Cortex of kidney (tissue), 1 donor: ENCODE results near the gene ZNF319.

Source experiments
- DNase-seq: peaks from one replicate; lab custom pipeline; 2025; lab: John Stamatoyannopoulos, UW

Gene ZNF319

DNA sequence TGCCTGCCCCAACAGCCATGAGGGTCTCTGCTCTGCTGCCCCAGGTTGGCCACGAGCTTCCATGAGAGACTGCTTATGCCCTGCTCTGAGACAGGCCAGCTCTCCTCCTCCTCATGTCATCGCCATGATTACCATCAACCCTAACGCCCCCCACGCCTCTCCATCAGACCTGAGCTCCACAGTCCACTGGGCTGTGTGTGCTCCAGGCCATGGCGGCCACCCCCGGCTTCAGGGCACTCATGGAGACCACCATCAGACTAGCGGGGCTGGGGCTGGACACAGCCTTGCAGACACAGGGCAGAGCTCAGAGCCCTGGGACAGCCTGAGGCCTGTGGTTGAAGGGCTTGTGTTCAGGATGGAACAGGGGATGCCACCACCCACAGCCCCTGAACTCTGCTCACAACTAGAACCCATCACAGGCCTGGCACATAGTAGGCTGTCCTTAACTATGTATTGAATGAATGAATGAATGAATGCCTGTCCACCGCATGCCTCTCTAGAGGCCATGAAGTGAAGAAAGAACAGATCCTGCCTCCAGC, 44.1 kb downstream of the ZNF319 start:
- no peak for DNase-seq

- no peak for DNase-seq
Observed at GRCh38 chr16:57955572-57956188, 44.8 kb downstream of the ZNF319 start.

DNA sequence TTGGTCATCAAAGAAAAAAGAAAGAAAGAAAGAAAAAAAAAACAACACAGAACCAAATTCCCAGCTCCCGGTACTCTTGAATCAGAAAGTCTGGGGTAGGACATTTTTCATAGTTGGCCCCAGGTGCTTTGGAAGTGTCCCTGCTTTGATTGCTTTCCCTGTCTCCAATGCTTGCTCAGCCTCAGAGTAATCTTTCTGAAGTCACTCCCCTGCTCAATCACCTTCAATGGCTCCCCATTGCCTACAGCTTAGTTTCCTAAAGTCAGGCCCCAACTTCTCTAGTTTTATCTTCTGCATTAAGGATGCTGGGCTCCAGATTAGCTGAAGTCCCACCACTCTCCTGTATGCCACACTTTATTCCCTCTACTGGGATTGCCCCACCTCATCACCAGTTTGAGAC, 46.6 kb downstream of the ZNF319 start:
- DNase-seq = no peak

- DNase-seq = no peak
Observed at GRCh38 chr16:57952909-57953308, 47.6 kb downstream of the ZNF319 start.

GRCh38 chr16:57951204-57951960, 49.1 kb downstream of the ZNF319 start:
- DNase-seq = no peak

- DNase-seq = no peak
Observed at GRCh38 chr16:57950382-57950781, 50.1 kb downstream of the ZNF319 start.

GRCh38 chr16:57949595-57950238, 50.8 kb downstream of the ZNF319 start:
- DNase-seq = no peak

DNA sequence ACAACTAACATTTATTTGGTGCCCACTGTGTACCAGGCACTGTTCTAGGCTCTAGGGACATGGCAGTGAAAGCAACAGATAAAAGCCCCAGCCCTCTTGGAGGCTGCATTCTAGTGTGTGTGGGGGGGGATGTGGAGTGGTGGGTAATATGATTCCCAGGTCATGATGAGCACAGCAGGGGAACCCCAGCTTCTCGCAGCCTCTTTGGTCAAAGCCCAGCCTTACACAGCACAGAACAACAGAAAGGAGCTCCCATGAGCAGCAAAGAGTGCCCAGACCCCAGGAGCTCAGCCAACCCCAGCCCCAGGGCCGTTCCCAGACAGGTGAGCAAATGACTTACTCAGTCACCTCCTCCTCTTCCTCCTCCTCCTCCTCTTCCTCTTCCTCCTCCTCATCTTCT, 51.5 kb downstream of the ZNF319 start:
- no peak for DNase-seq

DNA sequence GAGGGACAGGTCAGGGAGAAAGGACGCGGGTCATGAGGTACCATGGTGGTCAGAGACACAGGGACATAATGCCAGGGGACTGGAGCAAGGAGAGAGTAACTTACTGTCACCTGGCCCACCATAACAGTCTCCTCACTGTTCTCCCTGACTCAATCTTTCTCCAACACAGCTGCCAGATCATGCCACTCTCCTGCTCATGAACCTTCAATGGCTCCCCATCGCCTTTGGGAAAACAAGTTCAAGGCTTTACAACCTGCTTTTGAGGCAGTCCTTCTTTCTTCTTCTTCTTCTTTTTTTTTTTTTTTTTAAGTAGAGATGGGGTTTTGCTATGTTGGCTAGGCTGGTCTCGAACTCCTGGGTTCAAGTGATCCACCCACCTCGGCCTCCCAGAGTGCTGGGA, 52.4 kb downstream of the ZNF319 start:
- no peak for DNase-seq

DNA sequence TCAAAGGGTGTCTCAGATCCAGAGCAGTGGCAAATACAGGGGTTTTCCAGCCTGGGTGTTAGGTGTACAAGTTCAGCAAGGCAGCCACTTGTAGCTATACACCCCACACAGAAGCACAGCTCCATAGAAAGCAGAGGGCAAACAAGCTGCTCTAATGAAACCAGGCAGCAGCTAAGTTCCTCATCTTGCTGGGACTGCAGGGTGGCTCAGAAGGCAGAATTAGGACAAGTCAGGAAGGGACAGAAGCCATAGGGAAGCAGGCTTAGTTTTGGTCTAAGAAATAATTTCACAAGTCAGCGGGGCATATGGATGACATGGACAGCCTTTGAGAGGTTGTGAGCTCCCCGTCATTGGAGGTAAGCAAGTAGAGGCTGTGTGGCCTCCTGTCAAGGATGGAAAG, 53.2 kb downstream of the ZNF319 start:
- no peak for DNase-seq

DNA sequence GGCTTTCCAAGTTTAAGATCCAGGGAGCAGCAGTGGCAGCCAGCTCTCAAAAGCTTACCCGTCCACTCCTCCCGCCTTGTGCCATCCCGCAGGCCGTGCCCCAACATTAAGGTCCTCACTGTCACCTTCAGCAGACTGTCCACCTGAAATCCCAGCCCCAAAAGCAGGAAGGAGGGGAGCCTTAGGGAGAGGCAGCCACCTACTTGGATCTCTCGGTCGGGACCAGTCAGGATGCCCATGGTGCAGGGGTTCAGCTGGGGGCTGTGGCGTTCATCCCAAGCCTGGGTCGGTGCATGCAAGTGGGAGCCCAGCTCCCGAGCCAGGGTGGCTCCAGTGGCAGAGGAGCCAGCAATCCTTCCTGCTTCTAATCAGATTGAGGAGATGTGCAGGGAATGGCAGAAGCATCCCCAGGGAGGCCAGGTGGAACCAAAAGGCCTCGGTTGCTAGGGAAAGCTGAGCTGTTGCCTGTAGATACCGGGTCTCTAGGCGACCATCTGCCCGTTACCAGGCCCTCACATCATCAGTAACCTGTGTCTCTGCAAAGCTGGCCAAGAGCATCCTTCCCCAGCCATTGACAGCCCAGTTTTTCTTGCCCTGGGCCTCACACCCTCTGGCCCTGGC, 54.2 kb downstream of the ZNF319 start:
- DNase-seq = no peak

DNA sequence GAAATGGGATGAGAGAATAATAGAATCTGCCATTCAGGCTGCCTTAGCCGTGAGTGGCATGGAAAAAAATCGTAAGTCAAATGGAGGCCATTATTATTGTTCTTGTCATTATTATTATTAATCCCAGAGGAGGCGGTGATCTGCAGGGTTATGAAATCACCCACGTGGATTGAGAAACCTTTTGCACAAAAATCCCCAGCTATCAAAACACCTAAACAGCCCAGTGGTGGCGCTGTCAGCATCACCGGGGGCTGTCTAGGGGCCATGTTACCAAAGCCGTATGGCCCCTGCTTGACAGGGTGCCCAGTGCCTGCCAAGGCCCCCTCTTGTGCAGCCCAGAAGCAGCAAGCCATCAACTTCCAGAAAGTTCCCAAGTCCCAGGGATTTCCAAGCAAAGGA, 54.7 kb downstream of the ZNF319 start:
- no peak for DNase-seq

DNA sequence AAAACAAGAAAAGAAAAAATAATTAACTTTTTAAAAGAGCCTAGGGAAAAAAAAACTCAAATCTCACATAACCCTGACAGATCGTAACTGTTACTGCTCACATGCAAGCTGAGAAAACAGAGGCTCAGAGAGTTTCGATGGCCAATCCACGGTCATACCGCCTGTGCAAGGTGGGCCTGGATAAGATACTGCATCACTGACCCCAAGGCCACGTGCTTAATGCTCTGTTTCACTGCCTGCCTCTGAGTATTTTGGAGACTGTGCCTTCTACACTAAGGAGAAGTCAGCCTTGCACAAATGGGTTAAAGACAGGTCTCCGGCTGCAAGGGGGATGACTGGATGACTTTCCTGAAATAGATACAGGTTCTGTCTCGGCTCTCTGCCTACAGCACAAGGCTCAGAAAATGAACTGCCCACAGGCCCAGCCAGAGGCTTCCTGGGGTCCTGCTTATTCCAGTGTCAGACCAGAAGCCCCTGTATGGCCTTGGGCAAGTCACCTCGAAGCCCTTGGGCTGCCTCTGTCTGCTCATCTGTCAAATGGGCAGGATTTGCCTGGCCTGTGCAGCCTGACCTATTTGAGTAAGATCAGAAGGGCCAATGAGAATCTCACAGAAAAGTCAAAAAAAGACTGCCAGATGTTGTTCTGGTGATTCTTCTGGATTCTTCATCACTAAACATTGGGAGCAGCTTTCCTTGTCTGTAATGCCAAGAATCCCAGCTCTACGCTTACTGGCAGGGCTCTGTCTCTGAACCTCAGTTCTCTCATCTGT, 55.3 kb downstream of the ZNF319 start:
- no peak for DNase-seq
